HCT116 (cell line): ENCODE results near the gene CYP4F8. TPM values are rescaled to one million over a fixed set of nuclear protein-coding genes. Genes with fewer than 3 reads are reported as not detected.

Source experiments
- ATAC-seq: fragments of 200-7000 bp; cut with Tn5 transposase; 2 replicates; pipeline ENCODE4 v1.9.1; 2020; ENCODE audit warnings: mild to moderate bottlenecking, moderate library complexity
- BruUV-seq: library from RNA; stranded (reverse); fragments of 400-500 nt; replicated peaks from 2 replicates; lab custom pipeline; 2021; lab: Mats Ljungman, UMichigan
- CTCF ChIA-PET: fragments of 300-600 bp; sonication (Branson Sonifier 250); formaldehyde crosslinking; loops from one replicate; lab custom pipeline; 2021; ENCODE audit warnings: antibody characterized with exemption; lab: Charles Lee
- POLR2A ChIA-PET: fragments of 300-600, 350-600 bp; sonication (Branson Sonifier 250); formaldehyde crosslinking; loops from one replicate; lab custom pipeline; 2021; ENCODE audit warnings: antibody characterized with exemption; lab: Charles Lee
- RAD21 ChIA-PET, 2 experiments: fragments of 300-600 bp; sonication (Branson Sonifier 250); formaldehyde crosslinking; loops; one replicate each; lab custom pipeline; 2023; ENCODE audit warnings: low total read pairs in 2 of 2; ENCODE audit not compliant: uncharacterized antibody in 2 of 2, unreplicated experiment in 2 of 2, low non-redundant PET in 1 of 2; lab: Charles Lee
- DNase-seq: peaks from one replicate; pipeline ENCODE4 v3.0.0-alpha.2; 2010; ENCODE audit warnings: low read depth, low spot score
- H2AFZ ChIP-seq: fragments of 200-600 bp; shearing (Covaris generic), sonication (generic); 2 replicates; pipeline ENCODE4 v1.6.1; 2017; ENCODE audit warnings: low read depth, mixed run types, mixed read lengths, antibody characterized with exemption, low read length; ENCODE audit not compliant: poor library complexity, severe bottlenecking
- H3K27ac ChIP-seq: 2 replicates; pipeline ENCODE4 v1.5.1; 2012; ENCODE audit warnings: low read depth, low read length
- H3K27me3 ChIP-seq: fragments of 200-600 bp; sonication (generic); 2 replicates; pipeline ENCODE4 v1.6.1; 2016; ENCODE audit warnings: mixed run types, low read length, mixed read lengths; ENCODE audit not compliant: insufficient read depth
- H3K36me3 ChIP-seq, 2 experiments: fragments of 200-500 bp in 1 of 2; fragments of 200-600 bp in 1 of 2; sonication (Bioruptor generic) in 1 of 2; sonication (generic) in 1 of 2; 2 replicates each; pipeline versions ENCODE4 v1.5.1 to v1.6.1; 2014 to 2016; ENCODE audit warnings: low read length in 2 of 2, inconsistent platforms in 1 of 2, mixed read lengths in 1 of 2, mixed run types in 1 of 2; ENCODE audit not compliant: insufficient read depth in 2 of 2, control insufficient read depth in 1 of 2
- H3K4me1 ChIP-seq, 2 experiments: fragments of 200-600 bp in 1 of 2; sonication (generic) in 1 of 2; 2 replicates each; pipeline versions ENCODE4 v1.5.1 to v1.6.1; 2012 to 2017; ENCODE audit warnings: low read length in 2 of 2, inconsistent platforms in 1 of 2, mild to moderate bottlenecking in 1 of 2, mixed read lengths in 1 of 2, mixed run types in 1 of 2, moderate library complexity in 1 of 2; ENCODE audit not compliant: insufficient read depth in 2 of 2, control insufficient read depth in 1 of 2
- H3K4me2 ChIP-seq: fragments of 200-600 bp; sonication (generic); 2 replicates; pipeline ENCODE4 v1.6.1; 2017; ENCODE audit warnings: mixed run types, low read length, mixed read lengths
- H3K4me3 ChIP-seq, 2 experiments: fragments of 200-600 bp in 1 of 2; sonication (generic) in 1 of 2; replicated peaks in 1 of 2; 2 replicates each; pipeline ENCODE4 v1.5.1; 2011 to 2016; ENCODE audit warnings: low read length in 2 of 2, control low read depth in 1 of 2, low read depth in 1 of 2, mild to moderate bottlenecking in 1 of 2, mixed read lengths in 1 of 2, mixed run types in 1 of 2
- H3K79me2 ChIP-seq: fragments of 200-600 bp; sonication (generic); 2 replicates; pipeline ENCODE4 v1.6.1; 2017; ENCODE audit warnings: mild to moderate bottlenecking, mixed run types, low read length, moderate library complexity, mixed read lengths; ENCODE audit not compliant: insufficient read depth
- H3K9ac ChIP-seq: fragments of 200-600 bp; sonication (generic); 2 replicates; pipeline ENCODE4 v1.6.1; 2016; ENCODE audit warnings: low read length, mixed read lengths
- H3K9me2 ChIP-seq: fragments of 200-600 bp; sonication (generic), shearing (Covaris generic); 2 replicates; pipeline ENCODE4 v1.6.1; 2017; ENCODE audit warnings: mixed run types, mild to moderate bottlenecking, moderate library complexity; ENCODE audit not compliant: insufficient read depth
- H3K9me3 ChIP-seq, 2 experiments: fragments of 200-500 bp in 1 of 2; fragments of 200-600 bp in 1 of 2; sonication (Bioruptor generic) in 1 of 2; sonication (generic) in 1 of 2; 2 replicates each; pipeline ENCODE4 v1.6.1; 2014 to 2017; ENCODE audit warnings: low read length in 2 of 2, mixed read lengths in 2 of 2, inconsistent platforms in 1 of 2, low read depth in 1 of 2, mild to moderate bottlenecking in 1 of 2, mixed run types in 1 of 2, moderate library complexity in 1 of 2; ENCODE audit not compliant: control insufficient read depth in 1 of 2, insufficient read depth in 1 of 2
- H4K20me1 ChIP-seq: fragments of 200-600 bp; sonication (generic), shearing (Covaris generic); 2 replicates; pipeline ENCODE4 v1.6.1; 2017; ENCODE audit warnings: mixed run types, mild to moderate bottlenecking, moderate library complexity; ENCODE audit not compliant: insufficient read depth
- CEBPB ChIP-seq: IDR thresholded peaks from 2 replicates; pipeline ENCODE4 v1.6.1; 2012; ENCODE audit warnings: low read depth
- EGR1 ChIP-seq: IDR thresholded peaks from 2 replicates; pipeline ENCODE4 v1.6.1; 2012; ENCODE audit warnings: low read depth
- ELF1 ChIP-seq: IDR thresholded peaks from 2 replicates; pipeline ENCODE4 v1.6.1; 2012; ENCODE audit warnings: low read depth, borderline replicate concordance
- EZH2 ChIP-seq: fragments of 200-600 bp; sonication (generic); IDR thresholded peaks from 2 replicates; pipeline ENCODE4 v1.6.1; 2017; ENCODE audit warnings: antibody characterized with exemption, mixed run types
- MAX ChIP-seq: IDR thresholded peaks from 2 replicates; pipeline ENCODE4 v1.6.1; 2012
- SIN3A ChIP-seq: IDR thresholded peaks from 2 replicates; pipeline ENCODE4 v1.6.1; 2012; ENCODE audit warnings: low read depth
- SRF ChIP-seq: IDR thresholded peaks from 2 replicates; pipeline ENCODE4 v1.6.1; 2012; ENCODE audit warnings: low read depth
- YY1 ChIP-seq: IDR thresholded peaks from 2 replicates; pipeline ENCODE4 v1.6.1; 2011; ENCODE audit warnings: low read length, low read depth, moderate library complexity, mild to moderate bottlenecking; ENCODE audit not compliant: insufficient replicate concordance; ENCODE audit errors: extremely low read depth
- intact Hi-C: fragments of 100-400 bp; cut with micrococcal nuclease; formaldehyde crosslinking; loops from 2 replicates; pipeline ENCODE4 v1.10.0; 2022
- total RNA-seq: library from RNA; stranded (reverse); gene quantifications from one replicate; pipeline ENCODE4 v1.2.1, GENCODE V29; 2021; ENCODE audit not compliant: unreplicated experiment
- TF ChIP-seq, protein P1 (sequence below): IDR thresholded peaks from 2 replicates; pipeline ENCODE4 v1.6.1; 2011; ENCODE audit warnings: mild to moderate bottlenecking, low read length, moderate library complexity; ENCODE audit not compliant: insufficient replicate concordance; ENCODE audit errors: extremely low read depth

Gene CYP4F8
- total RNA-seq, 1 experiment from 2014 or later: not detected

DNA sequence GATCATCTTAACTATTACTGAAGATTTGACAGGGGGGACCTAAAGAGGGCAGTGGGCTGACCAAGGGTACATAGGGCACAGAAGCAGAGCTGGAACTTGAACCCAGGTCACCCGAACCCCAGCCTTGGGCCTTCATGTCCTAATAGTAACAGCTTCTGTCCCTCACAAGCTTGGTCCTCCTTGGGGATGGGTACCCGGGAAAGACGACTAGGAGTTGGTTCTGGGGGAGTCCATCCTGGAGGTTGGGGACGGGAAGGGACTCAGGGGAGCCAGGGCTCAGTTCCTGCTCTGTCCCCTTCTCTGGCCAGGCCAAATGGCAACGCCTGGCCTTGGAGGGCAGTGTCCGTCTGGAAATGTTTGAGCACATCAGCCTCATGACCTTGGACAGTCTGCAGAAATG lies 39.6 kb upstream of the CYP4F8 start:
- intact Hi-C loops: no loop called here
- Histone ChIP-seq H2AFZ (no peak overlapping the region), H3K9ac (no peak overlapping the region), H3K4me3 (no peak overlapping the region), H4K20me1 (no peaks in the 10 kb centered on the region), H3K4me1 (no peaks in the 10 kb centered on the region), H3K27me3 (peaks cover 5% of the 10 kb centered on the region; the same call in 1 of the 2 replicates), H3K79me2 (no peaks in the 10 kb centered on the region), H3K9me3 (no peaks in the 10 kb centered on the region), H3K4me2 (no peak overlapping the region), H3K27ac (no peak overlapping the region), H3K36me3 (no peaks in the 10 kb centered on the region), H3K9me2 (no peaks in the 10 kb centered on the region)
- POLR2A ChIA-PET: no interaction called here
- ATAC-seq (no peak), DNase-seq (no peak)
- RAD21 ChIA-PET: no interaction called here
- no peak for TF ChIP-seq SIN3A
- no peak for TF ChIP-seq ELF1
- no peak for TF ChIP-seq CEBPB
- no peak for TF ChIP-seq YY1
- no peak for TF ChIP-seq EGR1
- no peak for TF ChIP-seq SRF
- TF ChIP-seq EZH2: no peak
- TF ChIP-seq, protein P1, sequence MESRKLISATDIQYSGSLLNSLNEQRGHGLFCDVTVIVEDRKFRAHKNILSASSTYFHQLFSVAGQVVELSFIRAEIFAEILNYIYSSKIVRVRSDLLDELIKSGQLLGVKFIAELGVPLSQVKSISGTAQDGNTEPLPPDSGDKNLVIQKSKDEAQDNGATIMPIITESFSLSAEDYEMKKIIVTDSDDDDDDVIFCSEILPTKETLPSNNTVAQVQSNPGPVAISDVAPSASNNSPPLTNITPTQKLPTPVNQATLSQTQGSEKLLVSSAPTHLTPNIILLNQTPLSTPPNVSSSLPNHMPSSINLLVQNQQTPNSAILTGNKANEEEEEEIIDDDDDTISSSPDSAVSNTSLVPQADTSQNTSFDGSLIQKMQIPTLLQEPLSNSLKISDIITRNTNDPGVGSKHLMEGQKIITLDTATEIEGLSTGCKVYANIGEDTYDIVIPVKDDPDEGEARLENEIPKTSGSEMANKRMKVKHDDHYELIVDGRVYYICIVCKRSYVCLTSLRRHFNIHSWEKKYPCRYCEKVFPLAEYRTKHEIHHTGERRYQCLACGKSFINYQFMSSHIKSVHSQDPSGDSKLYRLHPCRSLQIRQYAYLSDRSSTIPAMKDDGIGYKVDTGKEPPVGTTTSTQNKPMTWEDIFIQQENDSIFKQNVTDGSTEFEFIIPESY: no peak
- TF ChIP-seq MAX: no peak
- BruUV-seq: no TSS peak
- CTCF ChIA-PET: no interaction called here
